ENCODE measurements around the gene MSRB2. TPM values are rescaled to one million over a fixed set of nuclear protein-coding genes. Genes with fewer than 3 reads are reported as not detected.

The MSRB2 gene
- total and polyA plus RNA-seq, 2 donors (not counting 1 experiment from before 2014, with no cell fraction given) = 19.0 to 33.0 TPM

GRCh38 chr10:23157239-23157681 lies 61.9 kb downstream of the MSRB2 start:
- no peaks in the 10 kb centered on the region for H3K79me2 ChIP-seq (ENCODE audit: control insufficient read depth, insufficient read depth, low read length)

DNA sequence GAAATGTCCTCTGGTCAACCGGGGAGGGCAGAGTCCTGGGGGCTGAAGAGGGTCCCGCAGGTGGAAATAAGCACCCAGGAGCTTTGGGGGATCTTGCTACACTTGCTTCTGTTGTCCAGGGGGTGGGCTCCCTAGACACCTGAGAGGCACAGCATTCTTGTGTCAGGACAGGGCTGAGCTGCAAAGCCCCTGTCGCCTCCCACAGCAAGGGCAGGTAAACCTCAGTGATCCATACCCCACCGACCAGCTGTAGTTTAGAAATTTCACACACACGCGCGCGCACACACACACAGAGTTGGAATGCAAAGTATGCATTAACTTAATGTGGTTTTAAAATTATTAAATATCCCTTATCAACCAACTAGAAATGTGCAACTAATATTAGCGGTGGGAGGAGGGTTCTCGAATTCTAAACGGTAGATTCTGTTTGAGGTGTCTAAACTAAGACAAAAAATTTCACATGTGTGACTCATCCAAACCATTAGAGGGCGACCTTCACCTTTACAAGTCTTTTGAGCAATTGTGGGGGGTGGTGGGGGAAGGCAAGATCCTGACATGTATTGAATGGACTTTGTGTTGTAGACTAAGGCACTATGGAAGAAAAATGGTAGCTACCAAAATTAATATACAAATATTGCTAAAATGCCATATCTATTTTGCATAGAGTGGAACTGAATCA lies 62.5 kb downstream of the MSRB2 start:
- Histone ChIP-seq H2AFZ (ENCODE audit: low read length) (no peak overlapping the region), H4K20me1 (ENCODE audit: control insufficient read depth, extremely low read depth, insufficient read depth, low read length) (no peaks in the 10 kb centered on the region), H3K4me3 (replicated peaks in 1 of 4; ENCODE audit: control extremely low read depth in 1 of 4, insufficient read depth in 1 of 4, low read depth in 3 of 4, low read length in 4 of 4) (peak overlapping the region in 1 of 4 experiments; percentile 12), H3K27ac (ENCODE audit: insufficient read depth, low read length) (no peak overlapping the region), H3K27me3 (ENCODE audit: control insufficient read depth, insufficient read depth, low read length) (no peaks in the 10 kb centered on the region), H3K9me3 (ENCODE audit: control insufficient read depth, insufficient read depth, low read depth, low read length) (no peaks in the 10 kb centered on the region), H3K4me1 (ENCODE audit: control insufficient read depth, extremely low read depth, insufficient read depth, low read length) (peaks cover 2% of the 10 kb centered on the region), H3K4me2 (ENCODE audit: extremely low read depth, insufficient read depth, low read length) (peak overlapping the region; percentile 23), H3K36me3 (ENCODE audit: control insufficient read depth, insufficient read depth, low read length) (no peaks in the 10 kb centered on the region), H3K79me2 (ENCODE audit: control insufficient read depth, insufficient read depth, low read length) (no peaks in the 10 kb centered on the region), H3K9ac (ENCODE audit: insufficient read depth, low read length) (no peak overlapping the region)
- peak in 1 of 2 donors; percentile 42 for TF ChIP-seq CTCF (conservative IDR thresholded peaks at IDR 0.05 in 1 of 2, IDR thresholded peaks at IDR 0.05 in 1 of 2; ENCODE audit: low read depth in 1 of 2, low read length in 2 of 2)
- no peak for TF ChIP-seq EZH2 (IDR thresholded peaks at IDR 0.05; ENCODE audit: low read length, missing control alignments)
- peak; percentile 47 to 60 for DNase-seq (ENCODE audit: low read depth in 2 of 2)

More at GRCh38 chr10:23157239-23157681, 61.9 kb downstream of the MSRB2 start:
- no peak overlapping the region for H3K9ac ChIP-seq (ENCODE audit: insufficient read depth, low read length)
- no peaks in the 10 kb centered on the region for H4K20me1 ChIP-seq (ENCODE audit: control insufficient read depth, extremely low read depth, insufficient read depth, low read length)
- no peaks in the 10 kb centered on the region for H3K9me3 ChIP-seq (ENCODE audit: control insufficient read depth, insufficient read depth, low read depth, low read length)
- no peak overlapping the region for H3K4me2 ChIP-seq (ENCODE audit: extremely low read depth, insufficient read depth, low read length)
- H3K36me3 ChIP-seq (ENCODE audit: control insufficient read depth, insufficient read depth, low read length) = no peaks in the 10 kb centered on the region
- no peak overlapping the region for H3K4me3 ChIP-seq (replicated peaks in 1 of 4; ENCODE audit: control extremely low read depth in 1 of 4, insufficient read depth in 1 of 4, low read depth in 3 of 4, low read length in 4 of 4)
- H2AFZ ChIP-seq (ENCODE audit: low read length) = no peak overlapping the region
- TF ChIP-seq EZH2 (IDR thresholded peaks at IDR 0.05; ENCODE audit: low read length, missing control alignments) = no peak
- no peak for TF ChIP-seq CTCF (conservative IDR thresholded peaks at IDR 0.05 in 1 of 2, IDR thresholded peaks at IDR 0.05 in 1 of 2; ENCODE audit: low read depth in 1 of 2, low read length in 2 of 2)
- H3K27me3 ChIP-seq (ENCODE audit: control insufficient read depth, insufficient read depth, low read length) = no peaks in the 10 kb centered on the region
- no peak for DNase-seq (ENCODE audit: low read depth in 2 of 2)
- no peak overlapping the region for H3K27ac ChIP-seq (ENCODE audit: insufficient read depth, low read length)
- H3K4me1 ChIP-seq (ENCODE audit: control insufficient read depth, extremely low read depth, insufficient read depth, low read length) = peaks cover 2% of the 10 kb centered on the region

- Histone ChIP-seq H4K20me1 (ENCODE audit: control insufficient read depth, extremely low read depth, insufficient read depth, low read length) (no peaks in the 10 kb centered on the region), H3K27ac (ENCODE audit: insufficient read depth, low read length) (no peak overlapping the region), H3K4me1 (ENCODE audit: control insufficient read depth, extremely low read depth, insufficient read depth, low read length) (peaks cover 2% of the 10 kb centered on the region), H2AFZ (ENCODE audit: low read length) (no peak overlapping the region), H3K36me3 (ENCODE audit: control insufficient read depth, insufficient read depth, low read length) (no peaks in the 10 kb centered on the region), H3K27me3 (ENCODE audit: control insufficient read depth, insufficient read depth, low read length) (no peaks in the 10 kb centered on the region), H3K4me2 (ENCODE audit: extremely low read depth, insufficient read depth, low read length) (peak overlapping the region; percentile 23), H3K9ac (ENCODE audit: insufficient read depth, low read length) (no peak overlapping the region), H3K4me3 (replicated peaks in 1 of 4; ENCODE audit: control extremely low read depth in 1 of 4, insufficient read depth in 1 of 4, low read depth in 3 of 4, low read length in 4 of 4) (peak overlapping the region in 1 of 4 experiments; percentile 12), H3K9me3 (ENCODE audit: control insufficient read depth, insufficient read depth, low read depth, low read length) (no peaks in the 10 kb centered on the region), H3K79me2 (ENCODE audit: control insufficient read depth, insufficient read depth, low read length) (no peaks in the 10 kb centered on the region)
- peak; percentile 42 to 74 for DNase-seq (ENCODE audit: low read depth in 2 of 2)
- TF ChIP-seq EZH2 (IDR thresholded peaks at IDR 0.05; ENCODE audit: low read length, missing control alignments) (no peak), CTCF (conservative IDR thresholded peaks at IDR 0.05 in 1 of 2, IDR thresholded peaks at IDR 0.05 in 1 of 2; ENCODE audit: low read depth in 1 of 2, low read length in 2 of 2) (peak; percentile 86 to 92)
These were observed 63.0 kb downstream of the MSRB2 start for GRCh38 chr10:23158370-23158769.

Measured in fibroblast of lung (primary cell).